ENCODE data around the gene CSF3R. TPM values are rescaled to one million over a fixed set of nuclear protein-coding genes. Genes with fewer than 3 reads are reported as not detected.

CSF3R gene
- total and polyA plus RNA-seq, 9 of the 15 experiments (the other 6 are each of a cell fraction or from before 2014, with no cell fraction given) = 0.21 to 0.86 (median 0.40) TPM; not detected in 1

DNA sequence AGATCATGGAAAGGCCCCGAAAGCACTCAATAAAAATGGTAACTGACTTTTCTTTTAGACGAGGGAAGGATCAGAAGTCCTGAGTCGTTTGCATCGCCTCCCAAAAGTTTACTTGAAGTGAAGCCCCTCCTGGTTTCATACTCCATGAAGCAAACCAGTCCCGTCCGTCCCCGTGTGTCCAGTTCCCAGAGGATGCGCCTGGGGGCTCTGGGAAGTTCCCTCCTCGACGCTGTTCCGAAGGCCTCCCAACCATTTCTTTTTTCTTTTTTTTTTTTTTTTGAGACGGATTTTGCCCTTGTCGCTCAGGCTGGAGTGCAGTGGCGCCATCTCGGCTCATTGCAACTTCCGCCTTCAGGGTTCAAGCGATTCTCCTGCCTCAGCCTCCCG is 31.8 kb downstream of the CSF3R start:
- 75% methylated on average over 11 of the region's 18 CpGs for WGBS (ENCODE audit: insufficient coverage, low coverage, missing lambda C conversion rate)
- intact Hi-C loops (cut with micrococcal nuclease) = no loop called here
- CTCF ChIA-PET (ENCODE audit: low intra/inter-chr PET ratio) = no interaction called here

More for the DNA sequence above, 31.8 kb downstream of the CSF3R start:
- in situ Hi-C loops (cut with MboI) = no loop called here
- DNase-seq (ENCODE audit: extremely low read depth in 1 of 4, low spot score in 3 of 4) (no peak), ATAC-seq (no peak), FAIRE-seq (no peak)
- H3K9me3 ChIP-seq (replicated peaks; ENCODE audit: control insufficient read depth, insufficient read depth, low read depth, low read length) = no peaks in the 10 kb centered on the region
- H3K4me3 ChIP-seq = no peak overlapping the region
- no peak overlapping the region for H3K4me2 ChIP-seq (ENCODE audit: insufficient read depth, low read length)
- H3K9ac ChIP-seq (ENCODE audit: insufficient read depth in 1 of 2, low read depth in 2 of 2, low read length in 2 of 2) = no peak overlapping the region
- H3K9me1 ChIP-seq (ENCODE audit: control insufficient read depth, insufficient read depth, low read length) = no peaks in the 10 kb centered on the region
- no TSS peak for BruUV-seq (replicated peaks)
- POLR2A ChIA-PET = interaction anchor here (0.7 to 1.2 kb wide), 6 partner anchors 10 to 65 kb away, joined by 3 to 6 read pairs (median 4); partner anchors contain the start of gene MRPS15
- no peak overlapping the region for H2AFZ ChIP-seq (ENCODE audit: low read depth, low read length)
- H3K36me3 ChIP-seq (ENCODE audit: control insufficient read depth, insufficient read depth, low read length) = peaks cover 20% of the 10 kb centered on the region
- no peaks in the 10 kb centered on the region for H4K20me1 ChIP-seq (replicated peaks; ENCODE audit: control insufficient read depth, insufficient read depth, low read length)
- H3K27me3 ChIP-seq (ENCODE audit: control insufficient read depth in 2 of 2, insufficient read depth in 2 of 2, low read length in 2 of 2) = no peaks in the 10 kb centered on the region
- H3K79me2 ChIP-seq (ENCODE audit: control insufficient read depth, insufficient read depth, low read length) = no peaks in the 10 kb centered on the region
- H3K4me1 ChIP-seq (replicated peaks in 1 of 2; ENCODE audit: control insufficient read depth in 2 of 2, insufficient read depth in 2 of 2, low read length in 2 of 2) = peaks cover 21 to 33% of the 10 kb centered on the region in 2 experiments
- no peak overlapping the region for H3K27ac ChIP-seq (ENCODE audit: extremely low read depth, low read depth, low read length)
- TF ChIP-seq, protein P1, sequence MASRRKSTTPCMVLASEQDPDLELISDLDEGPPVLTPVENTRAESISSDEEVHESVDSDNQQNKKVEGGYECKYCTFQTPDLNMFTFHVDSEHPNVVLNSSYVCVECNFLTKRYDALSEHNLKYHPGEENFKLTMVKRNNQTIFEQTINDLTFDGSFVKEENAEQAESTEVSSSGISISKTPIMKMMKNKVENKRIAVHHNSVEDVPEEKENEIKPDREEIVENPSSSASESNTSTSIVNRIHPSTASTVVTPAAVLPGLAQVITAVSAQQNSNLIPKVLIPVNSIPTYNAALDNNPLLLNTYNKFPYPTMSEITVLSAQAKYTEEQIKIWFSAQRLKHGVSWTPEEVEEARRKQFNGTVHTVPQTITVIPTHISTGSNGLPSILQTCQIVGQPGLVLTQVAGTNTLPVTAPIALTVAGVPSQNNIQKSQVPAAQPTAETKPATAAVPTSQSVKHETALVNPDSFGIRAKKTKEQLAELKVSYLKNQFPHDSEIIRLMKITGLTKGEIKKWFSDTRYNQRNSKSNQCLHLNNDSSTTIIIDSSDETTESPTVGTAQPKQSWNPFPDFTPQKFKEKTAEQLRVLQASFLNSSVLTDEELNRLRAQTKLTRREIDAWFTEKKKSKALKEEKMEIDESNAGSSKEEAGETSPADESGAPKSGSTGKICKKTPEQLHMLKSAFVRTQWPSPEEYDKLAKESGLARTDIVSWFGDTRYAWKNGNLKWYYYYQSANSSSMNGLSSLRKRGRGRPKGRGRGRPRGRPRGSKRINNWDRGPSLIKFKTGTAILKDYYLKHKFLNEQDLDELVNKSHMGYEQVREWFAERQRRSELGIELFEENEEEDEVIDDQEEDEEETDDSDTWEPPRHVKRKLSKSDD (conservative IDR thresholded peaks at IDR 0.05; ENCODE audit: low read length) = no peak

Measured in K562 (cell line).